HepG2 (cell line): ENCODE results near the gene OXSM. TPM values are rescaled to one million over a fixed set of nuclear protein-coding genes. Genes with fewer than 3 reads are reported as not detected.

ENCODE experiments used
- AKAP8 ChIP-seq: sonication (generic); formaldehyde crosslinking; IDR thresholded peaks from 2 replicates; pipeline ENCODE4 v1.5.1; 2020; ENCODE audit warnings: mild to moderate bottlenecking, missing genetic modification reagents
- DMAP1 ChIP-seq: IDR thresholded peaks from 2 replicates; pipeline ENCODE4 v1.6.1; 2016
- GABPA ChIP-seq, 2 experiments: IDR thresholded peaks; 2 replicates each; pipeline ENCODE4 v1.6.1; 2011 to 2016; ENCODE audit warnings: low read depth in 2 of 2, low read length in 1 of 2, missing biosample characterization in 1 of 2, missing genetic modification characterization in 1 of 2
- HIC2 ChIP-seq: sonication (generic); formaldehyde crosslinking; IDR thresholded peaks from 2 replicates; pipeline ENCODE4 v1.9.0; 2022; ENCODE audit warnings: low read depth, missing genetic modification reagents
- HNRNPH1 ChIP-seq: fragments of 200-400 bp; formaldehyde crosslinking; optimal IDR thresholded peaks from 2 replicates; pipeline ENCODE3; 2017; ENCODE audit warnings: mild to moderate bottlenecking, low read depth, low read length
- KDM1A ChIP-seq: IDR thresholded peaks from 2 replicates; pipeline ENCODE4 v1.6.1; 2016; ENCODE audit warnings: missing compliant biosample characterization
- MATR3 ChIP-seq: sonication (generic); formaldehyde crosslinking; IDR thresholded peaks from 2 replicates; pipeline ENCODE4 v1.4.0; 2020; ENCODE audit warnings: missing genetic modification reagents
- NAIF1 ChIP-seq: sonication (generic); formaldehyde crosslinking; IDR thresholded peaks from 2 replicates; pipeline ENCODE4 v1.5.0; 2020; ENCODE audit warnings: mild to moderate bottlenecking, missing genetic modification reagents, borderline replicate concordance
- NCOA2 ChIP-seq: sonication (generic); formaldehyde crosslinking; IDR thresholded peaks from 2 replicates; pipeline ENCODE4 v1.8.0; 2022; ENCODE audit warnings: inconsistent platforms
- SP2 ChIP-seq: sonication (generic); formaldehyde crosslinking; IDR thresholded peaks from 2 replicates; pipeline ENCODE4 v1.5.1; 2020; ENCODE audit warnings: mild to moderate bottlenecking, missing genetic modification reagents
- TRAFD1 ChIP-seq: sonication (generic); formaldehyde crosslinking; IDR thresholded peaks from 2 replicates; pipeline ENCODE4 v1.5.1; 2020; ENCODE audit warnings: missing genetic modification reagents, mild to moderate bottlenecking, borderline replicate concordance
- ZBTB46 ChIP-seq: sonication (generic); formaldehyde crosslinking; IDR thresholded peaks from 2 replicates; pipeline ENCODE4 v1.4.0; 2020; ENCODE audit warnings: mild to moderate bottlenecking, missing genetic modification reagents, borderline replicate concordance
- ZBTB7A ChIP-seq: sonication (generic); formaldehyde crosslinking; IDR thresholded peaks from 2 replicates; pipeline ENCODE4 v1.8.0; 2022; ENCODE audit warnings: mild to moderate bottlenecking, missing genetic modification reagents
- ZNF180 ChIP-seq: sonication (generic); formaldehyde crosslinking; IDR thresholded peaks from 2 replicates; pipeline ENCODE4 v1.4.0; 2020; ENCODE audit warnings: low read depth, missing genetic modification reagents, borderline replicate concordance
- ZNF547 ChIP-seq: sonication (generic); formaldehyde crosslinking; IDR thresholded peaks from 2 replicates; pipeline ENCODE4 v1.5.1; 2020; ENCODE audit warnings: mild to moderate bottlenecking, missing genetic modification reagents
- ZNF652 ChIP-seq: IDR thresholded peaks from 2 replicates; pipeline ENCODE4 v1.6.1; 2016; ENCODE audit warnings: low read depth, borderline replicate concordance
- ZNF800 ChIP-seq: sonication (generic); formaldehyde crosslinking; IDR thresholded peaks from 2 replicates; pipeline ENCODE4 v1.4.0; 2020; ENCODE audit warnings: missing genetic modification reagents
- ZSCAN21 ChIP-seq: sonication (generic); formaldehyde crosslinking; IDR thresholded peaks from 2 replicates; pipeline ENCODE4 v1.8.0; 2022; ENCODE audit warnings: mild to moderate bottlenecking, missing genetic modification reagents, moderate library complexity, borderline replicate concordance
- ZSCAN5A ChIP-seq: sonication (generic); formaldehyde crosslinking; IDR thresholded peaks from 2 replicates; pipeline ENCODE4 v1.8.0; 2022; ENCODE audit warnings: mild to moderate bottlenecking, missing genetic modification reagents, borderline replicate concordance
- polyA plus RNA-seq, 8 experiments: library from polyadenylated mRNA; depleted of rRNA in 3 of 8; stranded (reverse) in 7 of 8; unstranded in 1 of 8; fragments of >200 nt; fragmentation: Illumina TruSeq in 4 of 8; extraction: Trizol in 4 of 8; gene quantifications; 2 replicates each; pipeline versions ENCODE4 v1.2.1 to v1.2.3, GENCODE V29; 2011 to 2016; ENCODE audit warnings: low read depth in 4 of 8, missing spikeins in 1 of 8, mixed read lengths in 1 of 8; ENCODE audit not compliant: insufficient read depth in 1 of 8
- total RNA-seq, 5 experiments: library from RNA; depleted of rRNA; stranded (reverse); fragments of >200 nt; fragmentation: Illumina TruSeq; extraction: Trizol; gene quantifications; 2 replicates each; pipeline ENCODE4 v1.2.3, GENCODE V29; 2016; ENCODE audit warnings: low read depth in 1 of 5

Gene OXSM
- total and polyA plus RNA-seq, 2 of the 13 experiments (the other 11 are each of a cell fraction or from before 2014, with no cell fraction given) = 18.2 to 34.4 TPM

- TF ChIP-seq TRAFD1 (CRISPR knock-in tag) (peak; percentile 87; the same call in 1 of the 2 replicates), DMAP1 (CRISPR knock-in tag) (peak; percentile 79), ZNF800 (CRISPR knock-in tag) (peak; percentile 70), MATR3 (CRISPR knock-in tag) (no peak), ZNF652 (CRISPR knock-in tag) (no peak), ZNF547 (CRISPR knock-in tag) (no peak), GABPA (IDR thresholded peaks at IDR 0.05; ENCODE audit: low read depth, low read length) (no peak), GABPA (CRISPR knock-in tag; IDR thresholded peaks at IDR 0.05; ENCODE audit: low read depth) (peak; percentile 69), ZSCAN21 (CRISPR knock-in tag) (peak; percentile 87; the same call in 1 of the 2 replicates), NCOA2 (peak; percentile 22; the same call in 1 of the 2 replicates), ZBTB46 (CRISPR knock-in tag) (no peak), HNRNPH1 (no peak), ZSCAN5A (CRISPR knock-in tag) (peak; percentile 94; the same call in 1 of the 2 replicates), ZBTB7A (CRISPR knock-in tag) (peak; percentile 20; the same call in 1 of the 2 replicates), KDM1A (no peak), AKAP8 (peak; percentile 80; the same call in 1 of the 2 replicates), SP2 (no peak), HIC2 (peak; percentile 27; the same call in 1 of the 2 replicates), ZNF180 (CRISPR knock-in tag) (no peak), NAIF1 (CRISPR knock-in tag) (peak; percentile 76)
Measured at GRCh38 chr3:25789596-25790556, at the start of gene OXSM (continued).
